HFFc6 (cell line): ENCODE results near the gene TRIP11. TPM values are rescaled to one million over a fixed set of nuclear protein-coding genes. Genes with fewer than 3 reads are reported as not detected.

Experiments used
- DNase-seq: peaks from one replicate; pipeline ENCODE4 v3.0.0-alpha.2; 2018
- H3K27ac Mint-ChIP-seq: 2 replicates; pipeline ENCODE4 v1.8.0; 2020; ENCODE audit warnings: mild to moderate bottlenecking, mixed read lengths
- H3K27me3 Mint-ChIP-seq: 2 replicates; pipeline ENCODE4 v1.8.0; 2021; ENCODE audit warnings: mild to moderate bottlenecking, moderate library complexity, mixed read lengths; ENCODE audit not compliant: insufficient read depth
- H3K36me3 Mint-ChIP-seq: 2 replicates; pipeline ENCODE4 v1.8.0; 2021; ENCODE audit warnings: low read depth, mixed read lengths
- H3K4me1 Mint-ChIP-seq: 2 replicates; pipeline ENCODE4 v1.8.0; 2020; ENCODE audit warnings: low read depth, mixed read lengths
- H3K4me3 Mint-ChIP-seq: 2 replicates; pipeline ENCODE4 v1.8.0; 2020; ENCODE audit warnings: mild to moderate bottlenecking, moderate library complexity, mixed read lengths
- H3K9me3 Mint-ChIP-seq: 2 replicates; pipeline ENCODE4 v1.8.0; 2020; ENCODE audit warnings: mild to moderate bottlenecking, mixed read lengths
- CTCF ChIP-seq: fragments of 200-600 bp; sonication (generic); IDR thresholded peaks from 2 replicates; pipeline ENCODE4 v1.5.0; 2021; ENCODE audit warnings: antibody characterized with exemption, mild to moderate bottlenecking
- total RNA-seq, 6 experiments: library from RNA; stranded (reverse); fragmentation: NEBNext Ultra II Directional; extraction: Animal tissue kit (Norgen Biotek cat#: 25700); gene quantifications; 2 replicates in 1 of 6; 3 replicates in 5 of 6; pipeline ENCODE4 v1.2.3, GENCODE V29; 2021

The TRIP11 gene
- total RNA-seq, 6 experiments from 2014 or later: 54.6 to 62.0 (median 58.9) TPM

GRCh38 chr14:91963465-91963864, 76.4 kb downstream of the TRIP11 start:
- Mint-ChIP-seq H3K9me3 (no peaks in the 10 kb centered on the region), H3K4me1 (no peaks in the 10 kb centered on the region; the same call in 1 of the 2 replicates), H3K27ac (no peak overlapping the region), H3K27me3 (peaks cover 2% of the 10 kb centered on the region; the same call in 1 of the 2 replicates), H3K36me3 (peaks cover 3% of the 10 kb centered on the region; the same call in 1 of the 2 replicates), H3K4me3 (no peak overlapping the region)
- TF ChIP-seq CTCF: no peak
- no peak for DNase-seq

- Mint-ChIP-seq H3K27me3 (peaks cover 4% of the 10 kb centered on the region), H3K27ac (no peak overlapping the region), H3K4me3 (no peak overlapping the region), H3K36me3 (no peaks in the 10 kb centered on the region), H3K9me3 (no peaks in the 10 kb centered on the region), H3K4me1 (no peaks in the 10 kb centered on the region; the same call in 1 of the 2 replicates)
- no peak for TF ChIP-seq CTCF
- no peak for DNase-seq
These were observed 78.3 kb downstream of the TRIP11 start for GRCh38 chr14:91961297-91962220.

- no peak for TF ChIP-seq CTCF
- H3K36me3 Mint-ChIP-seq: no peaks in the 10 kb centered on the region
- no peak overlapping the region for H3K4me3 Mint-ChIP-seq
- DNase-seq: no peak
- peaks cover 4% of the 10 kb centered on the region for H3K27me3 Mint-ChIP-seq
- no peaks in the 10 kb centered on the region for H3K9me3 Mint-ChIP-seq
- no peak overlapping the region for H3K27ac Mint-ChIP-seq
- H3K4me1 Mint-ChIP-seq: peaks cover 11% of the 10 kb centered on the region
These were observed 82.0 kb downstream of the TRIP11 start for GRCh38 chr14:91957876-91958313.

- Mint-ChIP-seq H3K4me1 (peaks cover 20% of the 10 kb centered on the region), H3K27me3 (peaks cover 4% of the 10 kb centered on the region), H3K36me3 (no peaks in the 10 kb centered on the region), H3K9me3 (no peaks in the 10 kb centered on the region), H3K4me3 (no peak overlapping the region), H3K27ac (no peak overlapping the region)
- TF ChIP-seq CTCF: no peak
- no peak for DNase-seq
These were observed 83.2 kb downstream of the TRIP11 start for GRCh38 chr14:91956616-91957015.

GRCh38 chr14:91955168-91955567, 84.7 kb downstream of the TRIP11 start:
- no peaks in the 10 kb centered on the region for H3K9me3 Mint-ChIP-seq
- no peak overlapping the region for H3K4me3 Mint-ChIP-seq
- H3K4me1 Mint-ChIP-seq: peaks cover 20% of the 10 kb centered on the region
- DNase-seq: no peak
- TF ChIP-seq CTCF: no peak
- H3K36me3 Mint-ChIP-seq: no peaks in the 10 kb centered on the region
- H3K27ac Mint-ChIP-seq: no peak overlapping the region
- peaks cover 4% of the 10 kb centered on the region for H3K27me3 Mint-ChIP-seq
